Mesenchymal stem cell (in vitro differentiated cells and primary cell): ENCODE data around the gene LTB.

ENCODE experiments used
- DNase-seq: peaks from one replicate; pipeline ENCODE4 v3.0.0-alpha.2; 2013
- H2AFZ ChIP-seq: one replicate; pipeline ENCODE4 v1.6.1; 2013; ENCODE audit warnings: low read depth, mild to moderate bottlenecking, control low read depth, inconsistent platforms, low read length, moderate library complexity
- H2AK5ac ChIP-seq: 2 replicates; pipeline ENCODE4 v1.6.1; 2013; ENCODE audit warnings: low read length, moderate library complexity, mild to moderate bottlenecking, inconsistent platforms; ENCODE audit not compliant: severe bottlenecking
- H2BK120ac ChIP-seq: one replicate; pipeline ENCODE4 v1.6.1; 2013; ENCODE audit warnings: low read depth, mild to moderate bottlenecking, inconsistent platforms, low read length, moderate library complexity
- H2BK12ac ChIP-seq, 2 experiments: one replicate each; pipeline ENCODE4 v1.6.1; 2013; ENCODE audit warnings: inconsistent platforms in 2 of 2, low read length in 2 of 2, mild to moderate bottlenecking in 2 of 2, moderate library complexity in 2 of 2, control low read depth in 1 of 2
- H2BK15ac ChIP-seq: one replicate; pipeline ENCODE4 v1.6.1; 2013; ENCODE audit warnings: mild to moderate bottlenecking, low read depth, inconsistent platforms; ENCODE audit not compliant: poor library complexity, severe bottlenecking
- H2BK5ac ChIP-seq: 2 replicates; pipeline ENCODE4 v1.6.1; 2013; ENCODE audit warnings: low read depth, mild to moderate bottlenecking, low read length, control low read depth, inconsistent platforms; ENCODE audit not compliant: poor library complexity, severe bottlenecking
- H3K14ac ChIP-seq, 2 experiments: one replicate each; pipeline ENCODE4 v1.6.1; 2013; ENCODE audit warnings: inconsistent platforms in 2 of 2, low read length in 2 of 2, control low read depth in 1 of 2, mild to moderate bottlenecking in 1 of 2, moderate library complexity in 1 of 2
- H3K18ac ChIP-seq, 2 experiments: one replicate each; pipeline ENCODE4 v1.6.1; 2013; ENCODE audit warnings: inconsistent platforms in 2 of 2, low read length in 2 of 2, control low read depth in 1 of 2, low read depth in 1 of 2, mild to moderate bottlenecking in 1 of 2
- H3K23ac ChIP-seq, 2 experiments: one replicate each; pipeline ENCODE4 v1.6.1; 2013; ENCODE audit warnings: inconsistent platforms in 2 of 2, low read length in 2 of 2, mild to moderate bottlenecking in 2 of 2, moderate library complexity in 2 of 2, control low read depth in 1 of 2
- H3K27ac ChIP-seq: 2 replicates; pipeline ENCODE4 v1.5.1; 2013; ENCODE audit warnings: mild to moderate bottlenecking, moderate library complexity, low read length, control low read depth, inconsistent platforms; ENCODE audit not compliant: poor library complexity, severe bottlenecking
- H3K27me3 ChIP-seq, 2 experiments: 2 replicates each; pipeline versions ENCODE4 v1.6.1 to v1.7.0; 2013; ENCODE audit warnings: low read length in 2 of 2, mild to moderate bottlenecking in 2 of 2, moderate library complexity in 2 of 2, control low read depth in 1 of 2, inconsistent platforms in 1 of 2; ENCODE audit not compliant: control insufficient read depth in 1 of 2, insufficient read depth in 1 of 2
- H3K36me3 ChIP-seq, 2 experiments: 2 replicates each; pipeline versions ENCODE4 v1.6.1 to v1.7.0; 2013; ENCODE audit warnings: low read length in 2 of 2, control low read depth in 1 of 2, inconsistent platforms in 1 of 2, low read depth in 1 of 2, mild to moderate bottlenecking in 1 of 2; ENCODE audit not compliant: insufficient read depth in 2 of 2, control insufficient read depth in 1 of 2
- H3K4ac ChIP-seq, 2 experiments: one replicate each; pipeline ENCODE4 v1.6.1; 2013; ENCODE audit warnings: inconsistent platforms in 2 of 2, low read length in 2 of 2, mild to moderate bottlenecking in 2 of 2, moderate library complexity in 2 of 2, control low read depth in 1 of 2, low read depth in 1 of 2
- H3K4me1 ChIP-seq: 2 replicates; pipeline ENCODE4 v1.6.1; 2013; ENCODE audit warnings: low read depth, low read length, control low read depth; ENCODE audit not compliant: control insufficient read depth, insufficient read depth
- H3K4me2 ChIP-seq: 2 replicates; pipeline ENCODE4 v1.6.1; 2013; ENCODE audit warnings: low read length, mild to moderate bottlenecking, inconsistent platforms; ENCODE audit not compliant: poor library complexity, severe bottlenecking
- H3K4me3 ChIP-seq, 2 experiments: 2 replicates each; pipeline versions ENCODE4 v1.5.1 to v1.7.0; 2013; ENCODE audit warnings: low read length in 2 of 2, mild to moderate bottlenecking in 2 of 2, control low read depth in 1 of 2, low read depth in 1 of 2; ENCODE audit not compliant: insufficient read depth in 1 of 2
- H3K79me1 ChIP-seq: replicated peaks from 2 replicates; pipeline ENCODE4 v1.6.1; 2013; ENCODE audit warnings: mild to moderate bottlenecking, control low read depth, low read length, inconsistent platforms; ENCODE audit not compliant: poor library complexity, severe bottlenecking
- H3K9ac ChIP-seq: 2 replicates; pipeline ENCODE4 v1.7.0; 2013; ENCODE audit warnings: mild to moderate bottlenecking, low read length, moderate library complexity
- H3K9me3 ChIP-seq: 2 replicates; pipeline ENCODE4 v1.7.0; 2013; ENCODE audit warnings: mild to moderate bottlenecking, low read length; ENCODE audit not compliant: control insufficient read depth
- H4K8ac ChIP-seq: one replicate; pipeline ENCODE4 v1.6.1; 2013; ENCODE audit warnings: inconsistent platforms, mild to moderate bottlenecking, low read length, moderate library complexity
- H4K91ac ChIP-seq: one replicate; pipeline ENCODE4 v1.6.1; 2013; ENCODE audit warnings: mild to moderate bottlenecking, low read length, inconsistent platforms
- WGBS: methylation state at CpG from one replicate; pipeline ENCODE4 v1.1.7; 2013; ENCODE audit warnings: mixed read lengths; 5-methylcytosine and 5-hydroxymethylcytosine counted together

The LTB gene

GRCh38 chr6:31547727-31548543 lies 34.3 kb downstream of the LTB start:
- Histone ChIP-seq H3K27me3 (no peaks in the 10 kb centered on the region), H4K8ac (peak overlapping the region; percentile 98), H3K27ac (no peak overlapping the region), H2AK5ac (peak overlapping the region; percentile 54), H3K79me1 (peaks cover 34% of the 10 kb centered on the region), H2BK5ac (no peak overlapping the region), H4K91ac (peak overlapping the region; percentile 96), H3K4me3 (peak overlapping the region; percentile 44 to 77), H2BK12ac (peak overlapping the region; percentile 57 to 75), H2BK15ac (peak overlapping the region; percentile 60), H3K14ac (no peak overlapping the region), H3K36me3 (peaks cover 22 to 34% of the 10 kb centered on the region in 2 experiments), H3K4ac (peak overlapping the region; percentile 5 to 92), H3K18ac (peak overlapping the region; percentile 52 to 55), H3K4me1 (peaks cover 13% of the 10 kb centered on the region), H3K4me2 (peak overlapping the region; percentile 53), H3K9ac (peak overlapping the region; percentile 95), H3K9me3 (no peaks in the 10 kb centered on the region), H2AFZ (no peak overlapping the region), H3K23ac (no peak overlapping the region), H2BK120ac (peak overlapping the region; percentile 52)
- DNase-seq, result no peak
- 91% methylated on average over 21 of the region's 24 CpGs for WGBS

GRCh38 chr6:31546958-31547726 lies 35.1 kb downstream of the LTB start, which contains the start of gene NFKBIL1:
TSS of gene NFKBIL1 (plus strand) at chr6:31547608. CDS start at chr6:31547695, 87 bp downstream.
- Histone ChIP-seq H2AK5ac (peak within 1 kb of the TSS; percentile 54), H3K4ac (peak within 1 kb of the TSS; percentile 5 to 92), H3K23ac (no peak within 1 kb of the TSS), H3K9ac (peak within 1 kb of the TSS; percentile 95), H4K91ac (peak within 1 kb of the TSS; percentile 96), H3K4me2 (peak within 1 kb of the TSS; percentile 82), H3K4me3 (peak within 1 kb of the TSS; percentile 44 to 77), H2BK120ac (peak within 1 kb of the TSS; percentile 52), H3K27me3 (no peaks in the 10 kb centered on the region), H3K36me3 (peaks cover 21 to 34% of the 10 kb centered on the region in 2 experiments), H2BK15ac (peak within 1 kb of the TSS; percentile 60), H3K9me3 (no peaks in the 10 kb centered on the region), H3K27ac (peak within 1 kb of the TSS; percentile 75), H3K4me1 (peaks cover 17% of the 10 kb centered on the region), H2BK12ac (peak within 1 kb of the TSS; percentile 57 to 75), H3K14ac (no peak within 1 kb of the TSS), H3K79me1 (peaks cover 35% of the 10 kb centered on the region), H4K8ac (peak within 1 kb of the TSS; percentile 98), H2BK5ac (no peak within 1 kb of the TSS), H3K18ac (peak within 1 kb of the TSS; percentile 52 to 55), H2AFZ (no peak within 1 kb of the TSS)
- under 1% methylated on average over 17 of the region's 25 CpGs for WGBS
- peak; percentile 98 for DNase-seq

GRCh38 chr6:31546339-31546957 lies 35.8 kb downstream of the LTB start, which contains the start of gene ATP6V1G2:
TSS of gene ATP6V1G2 (minus strand) at chr6:31546608. CDS start at chr6:31546559, 49 bp downstream.
- H2BK5ac ChIP-seq, result no peak within 1 kb of the TSS
- H2AK5ac ChIP-seq, result peak within 1 kb of the TSS; percentile 41
- H2BK12ac ChIP-seq, result peak within 1 kb of the TSS; percentile 9 to 31
- peak within 1 kb of the TSS; percentile 82 for H3K4me2 ChIP-seq
- DNase-seq, result peak; percentile 92
- peak within 1 kb of the TSS; percentile 75 for H4K8ac ChIP-seq
- H3K36me3 ChIP-seq, result peaks cover 16 to 34% of the 10 kb centered on the region in 2 experiments
- peak within 1 kb of the TSS; percentile 75 for H3K27ac ChIP-seq
- H3K9me3 ChIP-seq, result no peaks in the 10 kb centered on the region
- no peak within 1 kb of the TSS for H3K23ac ChIP-seq
- H3K27me3 ChIP-seq, result no peaks in the 10 kb centered on the region
- H2BK15ac ChIP-seq, result no peak within 1 kb of the TSS
- peaks cover 35% of the 10 kb centered on the region for H3K79me1 ChIP-seq
- WGBS, result 7% methylated on average over 11 of the region's 11 CpGs
- no peak within 1 kb of the TSS for H3K14ac ChIP-seq
- H3K4ac ChIP-seq, result peak within 1 kb of the TSS in 1 of 2 experiments; percentile 56
- H3K9ac ChIP-seq, result peak within 1 kb of the TSS; percentile 95
- peak within 1 kb of the TSS; percentile 44 to 77 for H3K4me3 ChIP-seq
- no peak within 1 kb of the TSS for H2AFZ ChIP-seq
- peak within 1 kb of the TSS; percentile 4 for H4K91ac ChIP-seq
- no peak within 1 kb of the TSS for H2BK120ac ChIP-seq
- H3K4me1 ChIP-seq, result peaks cover 17% of the 10 kb centered on the region
- peak within 1 kb of the TSS in 1 of 2 experiments; percentile 12 for H3K18ac ChIP-seq
